Lung (tissue), 12 donors: ENCODE results near the gene GRIP2. TPM values are rescaled to one million over a fixed set of nuclear protein-coding genes. Genes with fewer than 3 reads are reported as not detected.

ENCODE experiments used
- ATAC-seq: fragments of 200-7000 bp; cut with Tn5 transposase; one replicate; pipeline ENCODE4 v1.9.1; 2020; ENCODE audit warnings: moderate number of reproducible peaks; ENCODE audit not compliant: insufficient read depth, low FRiP score
- DNase-seq, 3 donors: peaks; one replicate each; pipeline ENCODE4 v3.0.0-alpha.2; 2013 to 2017
- H3K27ac ChIP-seq, 2 donors: one replicate each; pipeline ENCODE4 v1.5.1; 2013; ENCODE audit warnings: mild to moderate bottlenecking in 2 of 2, moderate library complexity in 2 of 2, control low read depth in 1 of 2, inconsistent platforms in 1 of 2, low read depth in 1 of 2, low read length in 1 of 2
- H3K27me3 ChIP-seq, 3 donors: one replicate each; pipeline ENCODE4 v1.5.1; 2013; ENCODE audit warnings: low read length in 2 of 3; ENCODE audit not compliant: control insufficient read depth in 3 of 3, insufficient read depth in 3 of 3
- H3K36me3 ChIP-seq, 4 donors: one replicate each; pipeline ENCODE4 v1.5.1; 2013; ENCODE audit warnings: low read length in 4 of 4, mild to moderate bottlenecking in 1 of 4, moderate library complexity in 1 of 4; ENCODE audit not compliant: control insufficient read depth in 4 of 4, insufficient read depth in 4 of 4
- H3K4me1 ChIP-seq, 5 donors: one replicate each; pipeline ENCODE4 v1.5.1; 2013; ENCODE audit warnings: low read length in 5 of 5, mild to moderate bottlenecking in 2 of 5, moderate library complexity in 1 of 5; ENCODE audit not compliant: control insufficient read depth in 5 of 5, insufficient read depth in 5 of 5
- H3K4me3 ChIP-seq: one replicate; pipeline ENCODE4 v1.5.1; 2013; ENCODE audit warnings: mild to moderate bottlenecking, control low read depth, moderate library complexity
- H3K9ac ChIP-seq, 2 donors: one replicate each; pipeline ENCODE4 v1.5.1; 2013; ENCODE audit warnings: low read length in 2 of 2, control low read depth in 1 of 2; ENCODE audit not compliant: insufficient read depth in 1 of 2
- H3K9me3 ChIP-seq, 4 donors: one replicate each; pipeline ENCODE4 v1.5.1; 2013; ENCODE audit warnings: low read length in 3 of 4, mild to moderate bottlenecking in 1 of 4, moderate library complexity in 1 of 4; ENCODE audit not compliant: control insufficient read depth in 4 of 4, insufficient read depth in 3 of 4
- CTCF ChIP-seq: IDR thresholded peaks from 2 replicates; pipeline ENCODE4 v1.5.1; 2012; ENCODE audit warnings: mild to moderate bottlenecking; ENCODE audit errors: control extremely low read depth, extremely low read depth
- WGBS, 2 donors: extraction: QIAGEN DNeasy Blood & Tissue Kit; methylation state at CpG; one replicate each; pipeline ENCODE4 v1.1.7; 2013; 5-methylcytosine and 5-hydroxymethylcytosine counted together
- polyA plus RNA-seq, 2 donors: library from polyadenylated mRNA; stranded (reverse); fragments of 200-250 nt; gene quantifications; one replicate each; pipeline ENCODE4 v1.2.1, GENCODE V29; 2013
- total RNA-seq, 2 donors: library from RNA; depleted of rRNA in 1 of 2; stranded (reverse); fragments of >200 nt in 1 of 2; gene quantifications; one replicate each; pipeline ENCODE4 v1.2.1, GENCODE V29; 2014 to 2021
- donor health status: control.
- donor health status: control.
- donor health status: Bipolar disorder and iron deficiency.
- donor health status: healthy.
- donor health status: DM: yes; HTN: yes; CAD: no.

Gene GRIP2
- total and polyA plus RNA-seq, 4 donors = 0.05 to 1.2 (median 0.64) TPM

- WGBS, 2 donors = 89 to 90% methylated on average over 3 of the region's 3 CpGs
- no peak overlapping the region for H3K27ac ChIP-seq
- no peak for TF ChIP-seq CTCF
- ATAC-seq (no peak), DNase-seq (no peak)
- H3K9me3 ChIP-seq = no peaks in the 10 kb centered on the region
- H3K9ac ChIP-seq = no peak overlapping the region
- H3K36me3 ChIP-seq = peaks cover 6 to 44% (median 12%) of the 10 kb centered on the region in 4 donors
- H3K4me1 ChIP-seq = peaks cover 3 to 17% (median 10%) of the 10 kb centered on the region in 5 donors
- no peaks in the 10 kb centered on the region for H3K27me3 ChIP-seq
- no peak overlapping the region for H3K4me3 ChIP-seq
Observed at GRCh38 chr3:14459787-14460186, 80.4 kb downstream of the GRIP2 start.

DNA sequence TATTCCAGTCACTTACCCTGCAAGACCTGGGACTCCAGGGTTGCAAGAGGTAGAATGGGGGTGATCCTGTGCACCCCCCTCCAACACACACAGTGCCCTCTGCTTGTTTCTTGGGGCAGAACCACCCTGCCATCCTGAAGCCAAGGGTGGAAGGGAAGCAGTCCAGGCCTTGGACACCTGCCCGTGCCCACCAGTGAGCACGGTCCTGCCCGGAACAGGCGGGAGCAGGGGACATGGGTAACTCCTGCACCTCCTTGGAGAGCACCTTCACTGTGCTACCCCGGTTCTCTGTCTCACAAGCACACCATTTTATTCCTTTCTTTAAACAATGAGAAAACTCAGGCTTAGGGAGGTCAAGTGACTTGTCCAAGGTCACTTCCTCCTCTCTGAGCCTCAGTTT is 80.8 kb downstream of the GRIP2 start:
- Histone ChIP-seq H3K27me3 (no peaks in the 10 kb centered on the region), H3K9ac (no peak overlapping the region), H3K27ac (no peak overlapping the region), H3K36me3 (peaks cover 4 to 42% (median 12%) of the 10 kb centered on the region in 4 donors), H3K9me3 (no peaks in the 10 kb centered on the region), H3K4me1 (peaks cover 3 to 21% (median 10%) of the 10 kb centered on the region in 5 donors), H3K4me3 (no peak overlapping the region)
- 94 to 98% methylated on average over 5 of the region's 5 CpGs for WGBS, 2 donors
- DNase-seq (no peak), ATAC-seq (no peak)
- TF ChIP-seq CTCF = no peak

GRCh38 chr3:14458434-14459275 is 81.5 kb downstream of the GRIP2 start:
- no peak overlapping the region for H3K9ac ChIP-seq
- H3K36me3 ChIP-seq = peaks cover 4 to 39% (median 10%) of the 10 kb centered on the region in 4 donors
- no peak for TF ChIP-seq CTCF

More at GRCh38 chr3:14458434-14459275, 81.5 kb downstream of the GRIP2 start:
- 82 to 87% methylated on average over 11 of the region's 11 CpGs for WGBS, 2 donors
- ATAC-seq (no peak), DNase-seq (no peak)
- H3K4me3 ChIP-seq = no peak overlapping the region
- H3K9me3 ChIP-seq = no peaks in the 10 kb centered on the region
- H3K4me1 ChIP-seq = peaks cover 3 to 29% (median 11%) of the 10 kb centered on the region in 5 donors
- H3K27ac ChIP-seq = peak overlapping the region in 1 of 2 donors; percentile 7
- no peaks in the 10 kb centered on the region for H3K27me3 ChIP-seq
